ENCODE results near the gene COG4. TPM values are rescaled to one million over a fixed set of nuclear protein-coding genes. Genes with fewer than 3 reads are reported as not detected.

COG4 gene
- total RNA-seq, 4 donors from 2014 or later, result 71.3 to 99.0 (median 75.8) TPM

- no peak overlapping the region for H3K4me3 ChIP-seq
- H3K27me3 ChIP-seq, result no peaks in the 10 kb centered on the region
- H3K36me3 ChIP-seq, result peaks cover 0 to 99% (median 0%) of the 10 kb centered on the region in 3 donors
- no peaks in the 10 kb centered on the region for H3K9me3 ChIP-seq
- no peak for TF ChIP-seq POLR2A (IDR thresholded peaks at IDR 0.05)
- TF ChIP-seq, protein P1, sequence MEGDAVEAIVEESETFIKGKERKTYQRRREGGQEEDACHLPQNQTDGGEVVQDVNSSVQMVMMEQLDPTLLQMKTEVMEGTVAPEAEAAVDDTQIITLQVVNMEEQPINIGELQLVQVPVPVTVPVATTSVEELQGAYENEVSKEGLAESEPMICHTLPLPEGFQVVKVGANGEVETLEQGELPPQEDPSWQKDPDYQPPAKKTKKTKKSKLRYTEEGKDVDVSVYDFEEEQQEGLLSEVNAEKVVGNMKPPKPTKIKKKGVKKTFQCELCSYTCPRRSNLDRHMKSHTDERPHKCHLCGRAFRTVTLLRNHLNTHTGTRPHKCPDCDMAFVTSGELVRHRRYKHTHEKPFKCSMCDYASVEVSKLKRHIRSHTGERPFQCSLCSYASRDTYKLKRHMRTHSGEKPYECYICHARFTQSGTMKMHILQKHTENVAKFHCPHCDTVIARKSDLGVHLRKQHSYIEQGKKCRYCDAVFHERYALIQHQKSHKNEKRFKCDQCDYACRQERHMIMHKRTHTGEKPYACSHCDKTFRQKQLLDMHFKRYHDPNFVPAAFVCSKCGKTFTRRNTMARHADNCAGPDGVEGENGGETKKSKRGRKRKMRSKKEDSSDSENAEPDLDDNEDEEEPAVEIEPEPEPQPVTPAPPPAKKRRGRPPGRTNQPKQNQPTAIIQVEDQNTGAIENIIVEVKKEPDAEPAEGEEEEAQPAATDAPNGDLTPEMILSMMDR (IDR thresholded peaks at IDR 0.05), result no peak
- H3K4me1 ChIP-seq, result no peaks in the 10 kb centered on the region
- H3K27ac ChIP-seq, result no peak overlapping the region
- no peak for DNase-seq
Measured at GRCh38 chr16:70511833-70512232, 11.5 kb downstream of the COG4 start.

DNA sequence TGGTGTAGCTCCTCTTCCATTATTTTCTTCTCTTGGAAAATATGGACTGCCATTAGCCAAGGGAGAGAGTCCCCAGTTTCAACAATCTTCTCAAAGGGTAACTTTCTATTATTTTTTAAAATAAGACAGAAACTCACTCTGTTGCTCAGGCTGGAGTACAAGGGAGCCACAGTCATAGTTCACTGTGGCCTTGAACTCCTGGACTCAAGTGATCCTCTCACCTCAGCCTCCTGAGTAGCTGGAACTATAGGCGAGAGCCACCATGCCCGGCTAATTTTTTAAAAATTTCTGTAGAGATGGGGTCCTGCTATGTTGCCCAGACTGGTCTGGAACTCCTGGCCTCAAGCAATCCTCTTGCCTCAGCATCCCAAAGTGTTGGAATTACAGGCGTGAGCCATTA lies 13.1 kb downstream of the COG4 start:
- TF ChIP-seq, protein P1 (IDR thresholded peaks at IDR 0.05), result no peak
- no peak for TF ChIP-seq POLR2A (IDR thresholded peaks at IDR 0.05)
- no peak overlapping the region for H3K4me3 ChIP-seq

GRCh38 chr16:70508752-70509151 lies 14.6 kb downstream of the COG4 start:
- Histone ChIP-seq H3K27ac (no peak overlapping the region), H3K36me3 (peaks cover 0 to 84% (median 0%) of the 10 kb centered on the region in 3 donors)
- TF ChIP-seq, protein P1 (IDR thresholded peaks at IDR 0.05), result peak in 1 of 6 experiments; percentile 18
- TF ChIP-seq POLR2A (IDR thresholded peaks at IDR 0.05), result no peak

More for the DNA sequence above, 13.1 kb downstream of the COG4 start:
- no peak overlapping the region for H3K27ac ChIP-seq
- no peak for DNase-seq
- no peaks in the 10 kb centered on the region for H3K4me1 ChIP-seq
- H3K27me3 ChIP-seq, result no peaks in the 10 kb centered on the region
- H3K36me3 ChIP-seq, result peaks cover 0 to 92% (median 0%) of the 10 kb centered on the region in 3 donors
- no peaks in the 10 kb centered on the region for H3K9me3 ChIP-seq

GRCh38 chr16:70496513-70496912 lies 26.8 kb downstream of the COG4 start:
- no peak overlapping the region for H3K27ac ChIP-seq
- no peaks in the 10 kb centered on the region for H3K9me3 ChIP-seq
- H3K36me3 ChIP-seq, result peaks cover 0 to 92% (median 0%) of the 10 kb centered on the region in 3 donors
- H3K27me3 ChIP-seq, result no peaks in the 10 kb centered on the region
- no peak for TF ChIP-seq POLR2A (IDR thresholded peaks at IDR 0.05)
- TF ChIP-seq, protein P1 (IDR thresholded peaks at IDR 0.05), result no peak
- no peaks in the 10 kb centered on the region for H3K4me1 ChIP-seq
- no peak overlapping the region for H3K4me3 ChIP-seq
- no peak for DNase-seq

More at GRCh38 chr16:70508752-70509151, 14.6 kb downstream of the COG4 start:
- H3K9me3 ChIP-seq, result no peaks in the 10 kb centered on the region
- no peak for DNase-seq
- H3K4me3 ChIP-seq, result no peak overlapping the region
- H3K27me3 ChIP-seq, result no peaks in the 10 kb centered on the region
- H3K4me1 ChIP-seq, result no peaks in the 10 kb centered on the region

GRCh38 chr16:70495425-70496182 lies 27.8 kb downstream of the COG4 start:
- TF ChIP-seq, protein P1 (IDR thresholded peaks at IDR 0.05), result no peak
- TF ChIP-seq POLR2A (IDR thresholded peaks at IDR 0.05), result no peak
- Histone ChIP-seq H3K27ac (no peak overlapping the region), H3K9me3 (no peaks in the 10 kb centered on the region), H3K36me3 (peaks cover 0 to 92% (median 0%) of the 10 kb centered on the region in 3 donors), H3K4me3 (no peak overlapping the region), H3K27me3 (no peaks in the 10 kb centered on the region), H3K4me1 (no peaks in the 10 kb centered on the region)
- DNase-seq, result peak in 1 of 3 donors; percentile 51

All from Peyer's patch (tissue), 4 donors.